HepG2 (cell line): ENCODE data around the gene VTI1B. TPM values are rescaled to one million over a fixed set of nuclear protein-coding genes. Genes with fewer than 3 reads are reported as not detected.

Experiments
- CREB1 ChIP-seq, 2 experiments: fragments of 450-650 bp in 1 of 2; IDR thresholded peaks; 2 replicates each; pipeline ENCODE4 v1.6.1; 2016 to 2017; ENCODE audit warnings: control low read depth in 1 of 2, mild to moderate bottlenecking in 1 of 2, missing compliant biosample characterization in 1 of 2, missing genetic modification characterization in 1 of 2
- GABPA ChIP-seq, 2 experiments: IDR thresholded peaks; 2 replicates each; pipeline ENCODE4 v1.6.1; 2011 to 2016; ENCODE audit warnings: low read depth in 2 of 2, low read length in 1 of 2, missing biosample characterization in 1 of 2, missing genetic modification characterization in 1 of 2
- GATAD1 ChIP-seq: IDR thresholded peaks from 2 replicates; pipeline ENCODE4 v1.6.1; 2016; ENCODE audit warnings: missing genetic modification reagents, missing compliant biosample characterization
- HNF4A ChIP-seq: sonication (generic); formaldehyde crosslinking; IDR thresholded peaks from 2 replicates; pipeline ENCODE4 v1.4.0; 2020; ENCODE audit warnings: missing genetic modification reagents
- HNRNPLL ChIP-seq: fragments of 200-400 bp; formaldehyde crosslinking; IDR thresholded peaks from 2 replicates; pipeline ENCODE4 v1.6.1; 2017; ENCODE audit warnings: mild to moderate bottlenecking, low read depth, low read length; ENCODE audit not compliant: poor library complexity, severe bottlenecking
- JUND ChIP-seq: sonication (generic); formaldehyde crosslinking; IDR thresholded peaks from 2 replicates; pipeline ENCODE4 v1.8.0; 2022; ENCODE audit warnings: mild to moderate bottlenecking, missing genetic modification reagents
- KDM5B ChIP-seq: sonication (generic); formaldehyde crosslinking; IDR thresholded peaks from 2 replicates; pipeline ENCODE4 v1.4.0; 2020; ENCODE audit warnings: missing genetic modification reagents, mild to moderate bottlenecking, borderline replicate concordance
- MEIS1 ChIP-seq: sonication (generic); formaldehyde crosslinking; IDR thresholded peaks from 2 replicates; pipeline ENCODE4 v1.9.0; 2021; ENCODE audit warnings: mild to moderate bottlenecking, missing genetic modification reagents, moderate library complexity, borderline replicate concordance
- RXRA ChIP-seq: sonication (generic); formaldehyde crosslinking; IDR thresholded peaks from 2 replicates; pipeline ENCODE4 v1.5.1; 2020; ENCODE audit warnings: missing genetic modification reagents
- U2AF1 ChIP-seq: fragments of 200-400 bp; formaldehyde crosslinking; optimal IDR thresholded peaks from 2 replicates; pipeline ENCODE3; 2017; ENCODE audit warnings: mild to moderate bottlenecking, low read depth, low read length
- ZBTB7A ChIP-seq: sonication (generic); formaldehyde crosslinking; IDR thresholded peaks from 2 replicates; pipeline ENCODE4 v1.8.0; 2022; ENCODE audit warnings: mild to moderate bottlenecking, missing genetic modification reagents
- ZNF143 ChIP-seq: sonication (generic); formaldehyde crosslinking; IDR thresholded peaks from 2 replicates; pipeline ENCODE4 v1.4.0; 2020; ENCODE audit warnings: missing genetic modification reagents
- ZNF749 ChIP-seq: sonication (generic); formaldehyde crosslinking; IDR thresholded peaks from 2 replicates; pipeline ENCODE4 v1.8.0; 2022; ENCODE audit warnings: mild to moderate bottlenecking, missing genetic modification reagents, moderate library complexity, borderline replicate concordance
- ZNF776 ChIP-seq: sonication (generic); formaldehyde crosslinking; IDR thresholded peaks from 2 replicates; pipeline ENCODE4 v1.4.0; 2020; ENCODE audit warnings: mild to moderate bottlenecking, missing genetic modification reagents
- ZNF879 ChIP-seq: sonication (generic); formaldehyde crosslinking; IDR thresholded peaks from 2 replicates; pipeline ENCODE4 v1.8.1; 2023; ENCODE audit warnings: missing genetic modification reagents
- ZNF883 ChIP-seq: sonication (generic); formaldehyde crosslinking; IDR thresholded peaks from 2 replicates; pipeline ENCODE4 v1.5.1; 2020; ENCODE audit warnings: mild to moderate bottlenecking, missing genetic modification reagents; ENCODE audit errors: not compliant biosample characterization
- polyA plus RNA-seq, 8 experiments: library from polyadenylated mRNA; depleted of rRNA in 3 of 8; stranded (reverse) in 7 of 8; unstranded in 1 of 8; fragments of >200 nt; fragmentation: Illumina TruSeq in 4 of 8; extraction: Trizol in 4 of 8; gene quantifications; 2 replicates each; pipeline versions ENCODE4 v1.2.1 to v1.2.3, GENCODE V29; 2011 to 2016; ENCODE audit warnings: low read depth in 4 of 8, missing spikeins in 1 of 8, mixed read lengths in 1 of 8; ENCODE audit not compliant: insufficient read depth in 1 of 8
- total RNA-seq, 5 experiments: library from RNA; depleted of rRNA; stranded (reverse); fragments of >200 nt; fragmentation: Illumina TruSeq; extraction: Trizol; gene quantifications; 2 replicates each; pipeline ENCODE4 v1.2.3, GENCODE V29; 2016; ENCODE audit warnings: low read depth in 1 of 5
- TF ChIP-seq, protein P1 (sequence below): sonication (generic); formaldehyde crosslinking; IDR thresholded peaks from 2 replicates; pipeline ENCODE4 v1.4.0; 2020; ENCODE audit warnings: mild to moderate bottlenecking, missing genetic modification reagents
- TF ChIP-seq, protein P2 (sequence below): sonication (generic); formaldehyde crosslinking; IDR thresholded peaks from 2 replicates; pipeline ENCODE4 v1.4.0; 2020; ENCODE audit warnings: missing genetic modification reagents

VTI1B gene
- total and polyA plus RNA-seq, 2 of the 13 experiments (the other 11 are each of a cell fraction or from before 2014, with no cell fraction given): 39.0 to 103 TPM

DNA sequence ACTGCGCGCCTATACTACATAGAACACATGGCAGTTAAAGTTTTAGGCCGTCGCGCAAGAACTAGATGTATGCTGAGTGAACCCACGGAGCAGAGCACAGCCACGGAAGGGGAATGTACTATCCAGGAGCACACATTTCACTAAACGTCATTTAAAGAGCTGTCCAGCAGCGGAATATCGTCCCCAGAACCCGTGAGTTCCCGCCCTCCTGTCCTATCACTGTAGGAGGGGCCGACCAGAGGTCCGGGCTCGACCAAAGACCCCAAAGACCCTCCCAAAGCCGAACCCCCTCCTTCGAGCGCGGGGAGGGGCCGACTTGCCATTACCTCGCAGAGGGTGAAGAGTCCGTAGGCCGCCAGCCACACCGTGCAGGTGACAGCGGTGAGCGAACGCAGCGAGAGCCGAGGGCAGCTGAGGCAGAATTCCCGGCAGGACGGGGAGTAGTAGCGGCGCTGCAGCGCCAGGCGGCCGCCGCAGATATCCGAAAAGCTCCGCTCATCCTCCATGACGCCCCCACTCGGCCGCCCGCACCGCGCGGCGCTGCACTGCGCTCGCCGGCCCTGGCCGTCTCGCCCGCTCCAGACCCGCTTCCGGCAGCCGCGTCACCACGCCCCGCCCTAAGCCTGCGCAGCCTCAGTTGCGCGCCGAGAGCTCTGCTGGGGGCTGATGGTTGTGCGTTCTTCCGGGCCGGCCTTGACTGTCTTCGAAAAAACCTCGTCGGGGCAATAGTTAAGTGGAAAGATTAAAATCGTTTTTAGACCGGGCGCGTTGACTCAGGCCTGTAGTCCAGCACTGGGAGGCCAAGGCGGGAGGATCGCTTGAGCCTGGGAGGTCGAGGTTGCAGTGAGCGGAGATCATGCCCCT is 74.5 kb downstream of the VTI1B start, which contains the start of gene PIGH (continued):
- TF ChIP-seq HNRNPLL (peak; percentile 77), HNF4A (CRISPR knock-in tag) (0 out of 2 replicates have a peak, but pooled peaks have one; percentile 43), CREB1 (IDR thresholded peaks at IDR 0.05) (peak; percentile 89), CREB1 (CRISPR knock-in tag; IDR thresholded peaks at IDR 0.05) (peak; percentile 13; the same call in 1 of the 2 replicates), ZNF749 (CRISPR knock-in tag) (0 out of 2 replicates have a peak, but pooled peaks have one; percentile 47), ZNF776 (CRISPR knock-in tag) (peak; percentile 34; the same call in 1 of the 2 replicates), ZBTB7A (CRISPR knock-in tag) (0 out of 2 replicates have a peak, but pooled peaks have one; percentile 66), GATAD1 (CRISPR knock-in tag) (peak; percentile 71; the same call in 1 of the 2 replicates), ZNF879 (CRISPR knock-in tag) (no peak), ZNF883 (CRISPR knock-in tag) (peak; percentile 36), JUND (CRISPR knock-in tag) (peak; percentile 51; the same call in 1 of the 2 replicates), GABPA (IDR thresholded peaks at IDR 0.05; ENCODE audit: low read depth, low read length) (peak; percentile 65), GABPA (CRISPR knock-in tag; IDR thresholded peaks at IDR 0.05; ENCODE audit: low read depth) (peak; percentile 73), ZNF143 (CRISPR knock-in tag) (peak; percentile 61; the same call in 1 of the 2 replicates), U2AF1 (no peak), MEIS1 (CRISPR knock-in tag) (0 out of 2 replicates have a peak, but pooled peaks have one; percentile 54), KDM5B (CRISPR knock-in tag) (peak; percentile 67), RXRA (0 out of 2 replicates have a peak, but pooled peaks have one; percentile 12)
- TF ChIP-seq, protein P1, sequence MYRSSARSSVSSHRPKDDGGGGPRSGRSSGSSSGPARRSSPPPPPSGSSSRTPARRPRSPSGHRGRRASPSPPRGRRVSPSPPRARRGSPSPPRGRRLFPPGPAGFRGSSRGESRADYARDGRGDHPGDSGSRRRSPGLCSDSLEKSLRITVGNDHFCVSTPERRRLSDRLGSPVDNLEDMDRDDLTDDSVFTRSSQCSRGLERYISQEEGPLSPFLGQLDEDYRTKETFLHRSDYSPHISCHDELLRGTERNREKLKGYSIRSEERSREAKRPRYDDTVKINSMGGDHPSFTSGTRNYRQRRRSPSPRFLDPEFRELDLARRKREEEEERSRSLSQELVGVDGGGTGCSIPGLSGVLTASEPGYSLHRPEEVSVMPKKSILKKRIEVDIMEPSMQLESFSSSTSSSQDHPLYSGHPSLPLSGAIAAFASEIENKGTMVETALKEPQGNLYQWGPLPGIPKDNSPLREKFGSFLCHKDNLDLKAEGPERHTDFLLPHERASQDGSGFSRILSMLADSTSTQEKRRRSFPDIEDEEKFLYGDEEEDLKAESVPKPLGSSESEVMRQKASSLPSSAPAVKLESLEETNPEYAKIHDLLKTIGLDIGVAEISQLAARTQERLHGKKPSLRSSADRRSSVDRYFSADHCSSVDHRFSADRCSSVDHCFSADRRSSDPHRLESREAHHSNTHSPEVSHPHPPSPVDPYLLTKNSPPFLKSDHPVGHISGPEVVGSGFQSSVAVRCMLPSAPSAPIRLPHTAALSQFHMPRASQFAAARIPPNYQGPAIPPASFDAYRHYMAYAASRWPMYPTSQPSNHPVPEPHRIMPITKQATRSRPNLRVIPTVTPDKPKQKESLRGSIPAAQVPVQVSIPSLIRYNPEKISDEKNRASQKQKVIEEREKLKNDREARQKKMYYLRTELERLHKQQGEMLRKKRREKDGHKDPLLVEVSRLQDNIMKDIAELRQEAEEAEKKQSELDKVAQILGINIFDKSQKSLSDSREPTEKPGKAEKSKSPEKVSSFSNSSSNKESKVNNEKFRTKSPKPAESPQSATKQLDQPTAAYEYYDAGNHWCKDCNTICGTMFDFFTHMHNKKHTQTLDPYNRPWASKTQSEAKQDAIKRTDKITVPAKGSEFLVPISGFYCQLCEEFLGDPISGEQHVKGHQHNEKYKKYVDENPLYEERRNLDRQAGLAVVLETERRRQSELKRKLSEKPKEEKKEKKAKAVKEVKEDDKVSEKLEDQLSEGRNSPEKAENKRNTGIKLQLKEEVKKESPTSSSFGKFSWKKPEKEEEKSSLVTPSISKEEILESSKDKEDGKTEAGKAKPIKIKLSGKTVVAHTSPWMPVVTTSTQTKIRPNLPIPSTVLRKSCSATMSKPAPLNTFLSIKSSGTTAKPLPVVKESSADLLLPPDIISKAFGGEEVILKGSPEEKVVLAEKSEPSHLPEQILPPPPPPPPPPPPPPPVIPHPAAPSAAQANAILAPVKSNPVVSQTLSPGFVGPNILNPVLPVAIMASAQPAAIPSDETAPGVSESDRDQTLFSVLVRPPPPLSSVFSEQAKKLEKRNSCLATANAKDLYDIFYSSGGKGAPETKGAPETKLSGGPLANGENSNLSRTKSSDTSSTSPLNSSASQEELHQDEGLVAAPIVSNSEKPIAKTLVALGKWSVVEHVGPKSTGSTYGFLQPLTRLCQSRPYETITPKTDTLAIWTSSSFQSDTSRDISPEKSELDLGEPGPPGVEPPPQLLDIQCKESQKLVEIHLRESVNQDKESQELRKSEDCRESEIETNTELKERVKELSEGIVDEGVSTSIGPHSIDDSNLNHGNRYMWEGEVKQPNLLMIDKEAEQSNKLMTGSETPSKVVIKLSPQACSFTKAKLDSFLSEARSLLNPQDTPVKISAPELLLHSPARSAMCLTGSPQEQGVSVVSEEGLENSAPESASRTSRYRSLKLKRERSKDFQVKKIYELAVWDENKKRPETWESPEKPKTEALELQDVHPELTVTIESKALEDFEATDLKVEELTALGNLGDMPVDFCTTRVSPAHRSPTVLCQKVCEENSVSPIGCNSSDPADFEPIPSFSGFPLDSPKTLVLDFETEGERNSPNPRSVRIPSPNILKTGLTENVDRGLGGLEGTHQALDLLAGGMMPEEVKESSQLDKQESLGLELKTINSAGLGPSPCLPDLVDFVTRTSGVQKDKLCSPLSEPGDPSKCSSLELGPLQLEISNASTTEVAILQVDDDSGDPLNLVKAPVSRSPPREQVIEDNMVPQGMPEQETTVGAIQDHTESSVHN (CRISPR knock-in tag): no peak
- TF ChIP-seq, protein P2, sequence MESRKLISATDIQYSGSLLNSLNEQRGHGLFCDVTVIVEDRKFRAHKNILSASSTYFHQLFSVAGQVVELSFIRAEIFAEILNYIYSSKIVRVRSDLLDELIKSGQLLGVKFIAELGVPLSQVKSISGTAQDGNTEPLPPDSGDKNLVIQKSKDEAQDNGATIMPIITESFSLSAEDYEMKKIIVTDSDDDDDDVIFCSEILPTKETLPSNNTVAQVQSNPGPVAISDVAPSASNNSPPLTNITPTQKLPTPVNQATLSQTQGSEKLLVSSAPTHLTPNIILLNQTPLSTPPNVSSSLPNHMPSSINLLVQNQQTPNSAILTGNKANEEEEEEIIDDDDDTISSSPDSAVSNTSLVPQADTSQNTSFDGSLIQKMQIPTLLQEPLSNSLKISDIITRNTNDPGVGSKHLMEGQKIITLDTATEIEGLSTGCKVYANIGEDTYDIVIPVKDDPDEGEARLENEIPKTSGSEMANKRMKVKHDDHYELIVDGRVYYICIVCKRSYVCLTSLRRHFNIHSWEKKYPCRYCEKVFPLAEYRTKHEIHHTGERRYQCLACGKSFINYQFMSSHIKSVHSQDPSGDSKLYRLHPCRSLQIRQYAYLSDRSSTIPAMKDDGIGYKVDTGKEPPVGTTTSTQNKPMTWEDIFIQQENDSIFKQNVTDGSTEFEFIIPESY (CRISPR knock-in tag): 0 out of 2 replicates have a peak, but pooled peaks have one; percentile 23
